Mesenchymal stem cell (in vitro differentiated cells and primary cell): ENCODE data around the gene RPN1.
A peak's percentile ranks its signal among the peaks of the same experiment; 100 is the strongest.
"Not testable (repeated sequence)": the region's sequence is repeated elsewhere in the genome, so short reads cannot be mapped to it uniquely, and the experiment has no call there.

Source experiments
- DNase-seq: peaks from one replicate; pipeline ENCODE4 v3.0.0-alpha.2; 2013
- H2AFZ ChIP-seq: one replicate; pipeline ENCODE4 v1.6.1; 2013; ENCODE audit warnings: low read depth, mild to moderate bottlenecking, control low read depth, inconsistent platforms, low read length, moderate library complexity
- H2AK5ac ChIP-seq: 2 replicates; pipeline ENCODE4 v1.6.1; 2013; ENCODE audit warnings: low read length, moderate library complexity, mild to moderate bottlenecking, inconsistent platforms; ENCODE audit not compliant: severe bottlenecking
- H2BK120ac ChIP-seq: one replicate; pipeline ENCODE4 v1.6.1; 2013; ENCODE audit warnings: low read depth, mild to moderate bottlenecking, inconsistent platforms, low read length, moderate library complexity
- H2BK12ac ChIP-seq, 2 experiments: one replicate each; pipeline ENCODE4 v1.6.1; 2013; ENCODE audit warnings: inconsistent platforms in 2 of 2, low read length in 2 of 2, mild to moderate bottlenecking in 2 of 2, moderate library complexity in 2 of 2, control low read depth in 1 of 2
- H2BK15ac ChIP-seq: one replicate; pipeline ENCODE4 v1.6.1; 2013; ENCODE audit warnings: mild to moderate bottlenecking, low read depth, inconsistent platforms; ENCODE audit not compliant: poor library complexity, severe bottlenecking
- H2BK5ac ChIP-seq: 2 replicates; pipeline ENCODE4 v1.6.1; 2013; ENCODE audit warnings: low read depth, mild to moderate bottlenecking, low read length, control low read depth, inconsistent platforms; ENCODE audit not compliant: poor library complexity, severe bottlenecking
- H3K14ac ChIP-seq, 2 experiments: one replicate each; pipeline ENCODE4 v1.6.1; 2013; ENCODE audit warnings: inconsistent platforms in 2 of 2, low read length in 2 of 2, control low read depth in 1 of 2, mild to moderate bottlenecking in 1 of 2, moderate library complexity in 1 of 2
- H3K18ac ChIP-seq, 2 experiments: one replicate each; pipeline ENCODE4 v1.6.1; 2013; ENCODE audit warnings: inconsistent platforms in 2 of 2, low read length in 2 of 2, control low read depth in 1 of 2, low read depth in 1 of 2, mild to moderate bottlenecking in 1 of 2
- H3K23ac ChIP-seq, 2 experiments: one replicate each; pipeline ENCODE4 v1.6.1; 2013; ENCODE audit warnings: inconsistent platforms in 2 of 2, low read length in 2 of 2, mild to moderate bottlenecking in 2 of 2, moderate library complexity in 2 of 2, control low read depth in 1 of 2
- H3K27ac ChIP-seq: 2 replicates; pipeline ENCODE4 v1.5.1; 2013; ENCODE audit warnings: mild to moderate bottlenecking, moderate library complexity, low read length, control low read depth, inconsistent platforms; ENCODE audit not compliant: poor library complexity, severe bottlenecking
- H3K27me3 ChIP-seq, 2 experiments: 2 replicates each; pipeline versions ENCODE4 v1.6.1 to v1.7.0; 2013; ENCODE audit warnings: low read length in 2 of 2, mild to moderate bottlenecking in 2 of 2, moderate library complexity in 2 of 2, control low read depth in 1 of 2, inconsistent platforms in 1 of 2; ENCODE audit not compliant: control insufficient read depth in 1 of 2, insufficient read depth in 1 of 2
- H3K36me3 ChIP-seq, 2 experiments: 2 replicates each; pipeline versions ENCODE4 v1.6.1 to v1.7.0; 2013; ENCODE audit warnings: low read length in 2 of 2, control low read depth in 1 of 2, inconsistent platforms in 1 of 2, low read depth in 1 of 2, mild to moderate bottlenecking in 1 of 2; ENCODE audit not compliant: insufficient read depth in 2 of 2, control insufficient read depth in 1 of 2
- H3K4ac ChIP-seq, 2 experiments: one replicate each; pipeline ENCODE4 v1.6.1; 2013; ENCODE audit warnings: inconsistent platforms in 2 of 2, low read length in 2 of 2, mild to moderate bottlenecking in 2 of 2, moderate library complexity in 2 of 2, control low read depth in 1 of 2, low read depth in 1 of 2
- H3K4me1 ChIP-seq: 2 replicates; pipeline ENCODE4 v1.6.1; 2013; ENCODE audit warnings: low read depth, low read length, control low read depth; ENCODE audit not compliant: control insufficient read depth, insufficient read depth
- H3K4me2 ChIP-seq: 2 replicates; pipeline ENCODE4 v1.6.1; 2013; ENCODE audit warnings: low read length, mild to moderate bottlenecking, inconsistent platforms; ENCODE audit not compliant: poor library complexity, severe bottlenecking
- H3K4me3 ChIP-seq, 2 experiments: 2 replicates each; pipeline versions ENCODE4 v1.5.1 to v1.7.0; 2013; ENCODE audit warnings: low read length in 2 of 2, mild to moderate bottlenecking in 2 of 2, control low read depth in 1 of 2, low read depth in 1 of 2; ENCODE audit not compliant: insufficient read depth in 1 of 2
- H3K79me1 ChIP-seq: replicated peaks from 2 replicates; pipeline ENCODE4 v1.6.1; 2013; ENCODE audit warnings: mild to moderate bottlenecking, control low read depth, low read length, inconsistent platforms; ENCODE audit not compliant: poor library complexity, severe bottlenecking
- H3K9ac ChIP-seq: 2 replicates; pipeline ENCODE4 v1.7.0; 2013; ENCODE audit warnings: mild to moderate bottlenecking, low read length, moderate library complexity
- H3K9me3 ChIP-seq: 2 replicates; pipeline ENCODE4 v1.7.0; 2013; ENCODE audit warnings: mild to moderate bottlenecking, low read length; ENCODE audit not compliant: control insufficient read depth
- H4K8ac ChIP-seq: one replicate; pipeline ENCODE4 v1.6.1; 2013; ENCODE audit warnings: inconsistent platforms, mild to moderate bottlenecking, low read length, moderate library complexity
- H4K91ac ChIP-seq: one replicate; pipeline ENCODE4 v1.6.1; 2013; ENCODE audit warnings: mild to moderate bottlenecking, low read length, inconsistent platforms
- WGBS: methylation state at CpG from one replicate; pipeline ENCODE4 v1.1.7; 2013; ENCODE audit warnings: mixed read lengths; 5-methylcytosine and 5-hydroxymethylcytosine counted together

The RPN1 gene

DNA sequence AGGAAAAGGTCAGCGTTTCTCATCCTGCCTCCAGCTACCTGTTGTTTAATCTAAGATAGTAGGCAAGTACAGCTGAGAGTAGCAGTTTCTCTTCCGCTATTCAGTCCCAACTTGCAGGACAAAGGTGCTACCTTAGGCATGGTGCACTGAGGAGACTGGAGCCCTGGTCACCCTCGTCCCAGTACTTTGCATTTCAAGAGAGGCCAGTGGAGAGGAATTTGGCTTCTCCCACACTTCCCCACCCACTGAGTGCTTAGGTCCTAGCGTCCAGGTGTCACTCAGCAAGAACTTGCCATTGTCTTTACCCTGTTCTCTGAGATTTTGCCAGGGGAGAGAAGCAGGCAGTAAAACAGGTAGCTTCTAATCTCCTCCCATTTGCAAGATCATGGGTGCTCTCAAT is 12.5 kb upstream of the RPN1 start:
- Histone ChIP-seq H3K9me3 (no peaks in the 10 kb centered on the region), H3K4me2 (no peak overlapping the region), H3K79me1 (no peaks in the 10 kb centered on the region), H2BK5ac (no peak overlapping the region), H2BK12ac (no peak overlapping the region), H3K4me1 (no peaks in the 10 kb centered on the region), H2BK15ac (no peak overlapping the region), H3K14ac (no peak overlapping the region), H2BK120ac (no peak overlapping the region), H3K18ac (no peak overlapping the region), H3K27me3 (peaks cover 5 to 10% of the 10 kb centered on the region in 2 experiments), H2AK5ac (no peak overlapping the region), H3K27ac (no peak overlapping the region), H4K91ac (no peak overlapping the region), H3K4me3 (no peak overlapping the region), H3K4ac (no peak overlapping the region), H2AFZ (no peak overlapping the region), H4K8ac (no peak overlapping the region), H3K36me3 (no peaks in the 10 kb centered on the region), H3K23ac (no peak overlapping the region), H3K9ac (no peak overlapping the region)
- 72% methylated on average over 4 of the region's 4 CpGs for WGBS
- no peak for DNase-seq

DNA sequence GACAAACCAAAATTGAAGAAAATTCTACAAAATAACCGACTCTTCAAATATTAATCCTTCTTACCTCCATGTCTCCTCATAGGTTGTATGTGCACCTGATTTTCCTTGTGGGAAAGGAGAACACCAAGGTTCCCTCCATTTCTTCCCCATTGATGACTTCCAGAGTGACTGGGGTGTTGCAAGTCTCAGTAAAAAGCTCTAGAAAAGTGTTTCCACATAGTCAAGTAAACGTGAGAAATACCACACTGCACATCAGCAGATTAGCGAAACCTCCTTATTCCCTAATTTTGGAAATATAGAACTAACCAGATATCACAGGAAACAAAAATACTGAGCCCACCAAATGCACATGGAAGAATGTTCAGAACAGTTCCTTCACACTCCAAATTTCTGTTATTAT is 4.9 kb upstream of the RPN1 start:
- H3K27me3 ChIP-seq, result no peaks in the 10 kb centered on the region
- H2AFZ ChIP-seq, result no peak overlapping the region
- no peaks in the 10 kb centered on the region for H3K9me3 ChIP-seq
- no peak overlapping the region for H4K91ac ChIP-seq
- no peak for DNase-seq
- H3K14ac ChIP-seq, result no peak overlapping the region
- H2BK120ac ChIP-seq, result no peak overlapping the region
- no peak overlapping the region for H3K4me3 ChIP-seq
- no peak overlapping the region for H2BK15ac ChIP-seq
- 95% methylated on average over 3 of the region's 3 CpGs for WGBS
- H3K79me1 ChIP-seq, result no peaks in the 10 kb centered on the region
- no peak overlapping the region for H3K27ac ChIP-seq
- no peaks in the 10 kb centered on the region for H3K4me1 ChIP-seq
- H3K4me2 ChIP-seq, result no peak overlapping the region
- no peak overlapping the region for H3K23ac ChIP-seq
- H3K18ac ChIP-seq, result no peak overlapping the region
- no peak overlapping the region for H2BK5ac ChIP-seq
- H3K4ac ChIP-seq, result no peak overlapping the region
- no peak overlapping the region for H2AK5ac ChIP-seq
- H3K9ac ChIP-seq, result no peak overlapping the region
- no peaks in the 10 kb centered on the region for H3K36me3 ChIP-seq
- no peak overlapping the region for H4K8ac ChIP-seq
- no peak overlapping the region for H2BK12ac ChIP-seq

DNA sequence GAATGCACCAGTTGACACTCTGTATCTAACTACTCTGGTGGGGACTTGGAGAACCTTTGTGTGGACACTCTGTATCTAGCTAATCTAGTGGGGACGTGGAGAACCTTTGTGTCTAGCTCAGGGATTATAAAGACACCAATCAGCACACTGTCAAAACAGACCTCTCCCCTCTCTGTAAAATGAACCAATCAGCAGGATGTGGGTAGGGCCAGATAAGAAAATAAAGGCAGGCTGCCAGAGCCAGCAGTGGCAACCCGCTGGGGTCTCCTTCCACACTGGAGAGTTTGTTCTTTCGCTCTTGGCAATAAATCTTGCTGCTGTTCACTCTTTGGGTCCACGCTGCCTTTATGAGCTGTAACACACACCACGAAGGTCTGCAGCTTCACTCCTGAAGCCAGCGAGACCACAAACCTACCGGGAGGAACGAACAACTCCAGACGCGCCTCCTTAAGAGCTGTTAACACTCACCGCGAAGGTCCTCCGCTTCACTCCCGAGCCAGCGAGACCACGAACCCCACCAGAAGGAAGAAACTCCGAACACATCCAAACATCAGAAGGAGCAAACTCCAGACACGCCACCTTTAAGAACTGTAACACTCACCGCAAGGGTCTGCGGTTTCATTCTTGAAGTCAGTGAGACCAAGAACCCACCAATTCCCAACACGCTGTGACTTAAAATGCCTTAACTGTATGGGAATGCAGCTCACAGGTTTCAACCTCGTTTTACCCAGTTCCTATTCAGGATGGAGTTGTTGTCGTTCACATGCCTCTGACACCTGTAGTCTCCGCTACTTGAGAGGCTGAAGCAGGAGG is 3.6 kb upstream of the RPN1 start:
- not testable (repeated sequence) for H3K9me3 ChIP-seq, H3K9ac ChIP-seq, H3K4ac ChIP-seq, H3K23ac ChIP-seq, DNase-seq, H3K79me1 ChIP-seq, H3K4me1 ChIP-seq, H3K18ac ChIP-seq, H2BK120ac ChIP-seq, H4K8ac ChIP-seq, H2BK5ac ChIP-seq, H4K91ac ChIP-seq, H3K27ac ChIP-seq, H3K14ac ChIP-seq, H2BK12ac ChIP-seq, H3K27me3 ChIP-seq, H2AK5ac ChIP-seq, H3K4me2 ChIP-seq, H2AFZ ChIP-seq, H3K36me3 ChIP-seq, H2BK15ac ChIP-seq
- 81% methylated on average over 23 of the region's 24 CpGs for WGBS
- peak overlapping the region in 1 of 2 experiments; percentile 3 for H3K4me3 ChIP-seq

DNA sequence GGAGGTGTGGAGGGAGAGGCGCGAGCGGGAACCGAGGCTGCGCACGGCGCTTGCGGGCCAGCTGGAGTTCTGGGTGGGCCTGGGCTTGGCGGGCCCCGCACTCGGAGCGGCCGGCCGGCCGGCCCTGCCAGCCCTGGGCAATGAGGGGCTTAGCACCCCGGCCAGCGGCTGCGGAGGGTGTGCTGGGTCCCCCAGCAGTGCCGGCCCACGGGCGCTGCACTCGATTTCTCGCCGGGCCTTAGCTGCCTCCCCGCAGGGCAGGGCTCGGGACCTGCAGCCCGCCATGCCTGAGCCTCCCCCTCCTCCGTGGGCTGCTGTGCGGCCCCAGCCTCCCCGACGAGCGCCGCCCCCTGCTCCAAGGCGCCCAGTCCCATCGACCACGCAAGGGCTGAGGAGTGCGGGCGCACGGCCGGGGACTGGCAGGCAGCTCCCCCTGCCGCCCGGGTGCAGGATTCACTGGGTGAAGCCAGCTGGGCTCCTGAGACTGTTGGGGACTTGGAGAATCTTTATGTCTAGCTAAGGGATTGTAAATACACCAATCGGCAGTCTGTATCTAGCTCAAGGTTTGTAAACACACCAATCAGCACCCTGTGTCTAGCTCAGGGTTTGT is 2.9 kb upstream of the RPN1 start:
- H3K14ac ChIP-seq, H3K4ac ChIP-seq, H3K4me2 ChIP-seq, H3K4me3 ChIP-seq, H3K9me3 ChIP-seq, H3K27ac ChIP-seq, H2BK15ac ChIP-seq, H3K27me3 ChIP-seq, H4K8ac ChIP-seq, H2BK12ac ChIP-seq, DNase-seq, H3K79me1 ChIP-seq, H3K18ac ChIP-seq, H3K23ac ChIP-seq, H3K9ac ChIP-seq, H3K4me1 ChIP-seq, H2AK5ac ChIP-seq, H3K36me3 ChIP-seq, H4K91ac ChIP-seq, H2BK5ac ChIP-seq, H2AFZ ChIP-seq, H2BK120ac ChIP-seq: not testable (repeated sequence)
- 98% methylated on average over 37 of the region's 43 CpGs for WGBS
